Neutrophil (primary cell): Measurements from ENCODE around the gene EVI5L.

Experiments used
- H3K27ac ChIP-seq: fragments of 200-600 bp; sonication (generic); 2 replicates; pipeline ENCODE4 v1.5.1; 2016; ENCODE audit warnings: mild to moderate bottlenecking, moderate library complexity
- H3K27me3 ChIP-seq: fragments of 200-600 bp; sonication (generic); 2 replicates; pipeline ENCODE4 v1.6.0; 2016; ENCODE audit warnings: mild to moderate bottlenecking
- H3K36me3 ChIP-seq: fragments of 200-600 bp; sonication (generic); 2 replicates; pipeline ENCODE4 v1.5.1; 2017
- H3K4me1 ChIP-seq, 2 experiments: fragments of 200-600 bp in 1 of 2; sonication (generic) in 1 of 2; 1 replicate in 1 of 2; 2 replicates in 1 of 2; pipeline versions ENCODE4 v1.5.1 to v1.6.1; 2013 to 2016; ENCODE audit warnings: low read depth in 1 of 2, low read length in 1 of 2, mild to moderate bottlenecking in 1 of 2, moderate library complexity in 1 of 2; ENCODE audit not compliant: control insufficient read depth in 1 of 2, insufficient read depth in 1 of 2
- H3K4me3 ChIP-seq, 2 experiments: fragments of 200-600 bp in 1 of 2; sonication (generic) in 1 of 2; 1 replicate in 1 of 2; 2 replicates in 1 of 2; pipeline ENCODE4 v1.5.1; 2013 to 2016; ENCODE audit warnings: low read depth in 1 of 2, low read length in 1 of 2, mild to moderate bottlenecking in 1 of 2, moderate library complexity in 1 of 2
- H3K9me3 ChIP-seq: fragments of 200-600 bp; sonication (generic); 2 replicates; pipeline ENCODE4 v1.5.1; 2016
- TF ChIP-seq, protein P1 (sequence below): fragments of 200-600 bp; sonication (generic); IDR thresholded peaks from 2 replicates; pipeline ENCODE4 v1.5.1; 2016; ENCODE audit warnings: antibody characterized with exemption

Gene EVI5L

DNA sequence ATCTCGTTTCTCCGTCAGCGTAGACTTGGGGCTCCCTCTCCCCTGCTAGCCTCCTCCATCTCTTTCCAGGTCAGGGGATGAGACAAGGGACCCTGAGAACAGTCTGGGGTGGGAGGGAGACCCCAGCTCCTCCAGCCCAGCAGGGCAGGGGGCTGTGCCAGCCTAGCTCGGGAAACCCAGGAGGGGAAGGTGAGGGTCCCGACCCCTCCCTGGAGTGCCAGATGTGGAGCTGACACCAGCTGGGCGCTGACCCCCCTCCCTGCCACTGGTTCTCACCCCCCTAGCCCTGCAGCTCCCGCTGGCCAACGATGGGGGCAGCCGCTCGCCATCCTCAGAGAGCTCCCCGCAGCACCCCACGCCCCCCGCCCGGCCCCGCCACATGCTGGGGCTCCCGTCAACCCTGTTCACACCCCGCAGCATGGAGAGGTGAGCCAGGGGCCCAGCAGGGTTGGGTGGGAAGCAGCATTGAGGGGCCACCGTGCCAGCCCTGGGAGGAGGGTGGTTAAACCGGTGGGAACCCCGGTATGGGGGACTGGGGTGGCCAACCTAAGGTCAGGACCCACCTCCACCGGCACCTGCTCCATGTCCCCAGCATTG lies 79.6 kb downstream of the EVI5L start:
- H3K27me3 ChIP-seq, result peaks cover 10% of the 10 kb centered on the region
- H3K9me3 ChIP-seq, result no peaks in the 10 kb centered on the region
- TF ChIP-seq, protein P1, sequence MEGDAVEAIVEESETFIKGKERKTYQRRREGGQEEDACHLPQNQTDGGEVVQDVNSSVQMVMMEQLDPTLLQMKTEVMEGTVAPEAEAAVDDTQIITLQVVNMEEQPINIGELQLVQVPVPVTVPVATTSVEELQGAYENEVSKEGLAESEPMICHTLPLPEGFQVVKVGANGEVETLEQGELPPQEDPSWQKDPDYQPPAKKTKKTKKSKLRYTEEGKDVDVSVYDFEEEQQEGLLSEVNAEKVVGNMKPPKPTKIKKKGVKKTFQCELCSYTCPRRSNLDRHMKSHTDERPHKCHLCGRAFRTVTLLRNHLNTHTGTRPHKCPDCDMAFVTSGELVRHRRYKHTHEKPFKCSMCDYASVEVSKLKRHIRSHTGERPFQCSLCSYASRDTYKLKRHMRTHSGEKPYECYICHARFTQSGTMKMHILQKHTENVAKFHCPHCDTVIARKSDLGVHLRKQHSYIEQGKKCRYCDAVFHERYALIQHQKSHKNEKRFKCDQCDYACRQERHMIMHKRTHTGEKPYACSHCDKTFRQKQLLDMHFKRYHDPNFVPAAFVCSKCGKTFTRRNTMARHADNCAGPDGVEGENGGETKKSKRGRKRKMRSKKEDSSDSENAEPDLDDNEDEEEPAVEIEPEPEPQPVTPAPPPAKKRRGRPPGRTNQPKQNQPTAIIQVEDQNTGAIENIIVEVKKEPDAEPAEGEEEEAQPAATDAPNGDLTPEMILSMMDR, result no peak
- peaks cover 8 to 9% of the 10 kb centered on the region in 2 experiments for H3K4me1 ChIP-seq
- H3K4me3 ChIP-seq, result no peak overlapping the region
- peaks cover 60% of the 10 kb centered on the region for H3K36me3 ChIP-seq
- no peak overlapping the region for H3K27ac ChIP-seq

- H3K9me3 ChIP-seq, result no peaks in the 10 kb centered on the region
- H3K4me1 ChIP-seq, result peaks cover 0 to under 1% of the 10 kb centered on the region in 2 experiments
- peaks cover 60% of the 10 kb centered on the region for H3K36me3 ChIP-seq
- no peak overlapping the region for H3K4me3 ChIP-seq
- TF ChIP-seq, protein P1, result no peak
- no peak overlapping the region for H3K27ac ChIP-seq
- H3K27me3 ChIP-seq, result peaks cover 19% of the 10 kb centered on the region
Measured at GRCh38 chr19:7910321-7911161, 80.5 kb downstream of the EVI5L start.

- no peaks in the 10 kb centered on the region for H3K9me3 ChIP-seq
- peaks cover 30% of the 10 kb centered on the region for H3K27me3 ChIP-seq
- H3K4me1 ChIP-seq, result peaks cover 5 to 12% of the 10 kb centered on the region in 2 experiments
- peaks cover 50% of the 10 kb centered on the region for H3K36me3 ChIP-seq
- TF ChIP-seq, protein P1, result no peak
- H3K4me3 ChIP-seq, result no peak overlapping the region
- no peak overlapping the region for H3K27ac ChIP-seq
Measured at GRCh38 chr19:7911508-7912143, 81.6 kb downstream of the EVI5L start.

DNA sequence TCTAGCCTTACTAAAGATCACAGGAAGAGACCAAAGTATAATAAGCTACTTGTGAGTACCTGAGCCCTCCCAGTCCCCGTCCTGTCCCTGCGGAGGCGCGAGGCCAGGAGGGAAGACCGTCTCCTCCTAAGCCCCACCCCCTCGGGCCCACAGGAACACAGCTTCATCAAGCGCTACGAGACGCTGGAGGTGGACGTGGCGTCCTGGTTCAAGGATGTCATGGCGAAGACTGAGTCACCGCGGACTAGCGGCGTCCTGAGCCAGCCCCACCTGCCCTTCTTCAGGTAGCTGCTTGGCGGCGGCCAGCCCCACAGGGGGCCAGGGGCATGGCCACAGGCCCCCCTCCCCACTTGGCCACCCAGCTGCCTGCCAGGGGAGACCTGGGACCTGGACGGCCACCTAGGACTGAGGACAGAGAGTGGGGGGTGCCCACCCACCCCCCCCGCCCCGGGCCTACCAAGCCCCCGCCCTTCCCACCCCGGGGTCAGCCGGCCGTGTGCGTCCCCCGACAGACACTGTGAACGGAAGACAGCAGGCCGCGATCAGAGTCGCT lies 82.2 kb downstream of the EVI5L start:
- Histone ChIP-seq H3K4me3 (no peak overlapping the region), H3K27ac (no peak overlapping the region), H3K9me3 (no peaks in the 10 kb centered on the region), H3K4me1 (peaks cover 10 to 18% of the 10 kb centered on the region in 2 experiments), H3K27me3 (peaks cover 36% of the 10 kb centered on the region), H3K36me3 (peaks cover 50% of the 10 kb centered on the region)
- TF ChIP-seq, protein P1, result no peak

DNA sequence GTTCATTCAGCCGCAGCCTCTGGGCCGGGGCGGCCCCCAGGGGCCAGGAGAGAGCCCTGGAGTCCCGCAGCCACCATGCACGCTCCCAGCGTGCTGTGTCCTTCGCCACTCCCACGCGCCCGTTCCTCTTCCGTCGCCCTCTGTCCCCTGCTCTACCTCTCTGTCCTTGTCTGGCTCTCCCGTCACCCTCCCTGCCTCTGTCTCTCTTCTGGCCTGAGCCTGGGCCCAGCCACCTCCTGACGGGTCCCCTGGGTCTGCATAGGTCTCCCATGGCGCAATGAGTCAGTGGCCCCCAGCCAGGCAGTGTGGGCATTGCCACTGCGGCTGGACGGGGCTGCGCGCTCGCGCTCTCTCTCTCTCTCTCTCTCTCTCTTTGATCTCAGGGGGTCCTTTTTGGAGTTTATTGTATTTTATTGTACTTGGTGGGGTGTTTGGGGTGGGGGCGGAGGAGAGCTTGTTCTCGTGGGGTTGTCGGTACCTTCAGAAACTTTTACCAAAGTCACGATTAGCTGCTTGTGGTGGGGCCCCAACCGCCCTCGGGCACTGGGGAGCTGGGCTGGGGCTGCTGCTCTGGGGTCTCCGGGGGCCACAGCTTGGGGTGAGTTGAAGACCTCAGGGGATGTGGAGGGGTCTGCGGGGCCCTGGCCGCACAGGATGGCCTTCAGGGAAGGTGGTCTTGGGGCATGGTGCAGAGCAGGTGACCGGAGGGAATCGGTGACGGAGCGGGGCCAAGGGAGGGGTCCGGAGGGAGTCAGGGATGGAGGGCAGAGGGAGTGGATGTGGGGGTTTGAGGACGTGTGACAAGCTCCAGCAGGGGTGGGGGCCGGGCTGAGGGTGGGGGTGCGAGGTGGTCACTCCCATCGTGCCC lies 82.9 kb downstream of the EVI5L start:
- H3K4me1 ChIP-seq, result peaks cover 17 to 25% of the 10 kb centered on the region in 2 experiments

More for the DNA sequence above, 82.9 kb downstream of the EVI5L start:
- no peak overlapping the region for H3K27ac ChIP-seq
- H3K9me3 ChIP-seq, result no peaks in the 10 kb centered on the region
- peaks cover 50% of the 10 kb centered on the region for H3K36me3 ChIP-seq
- TF ChIP-seq, protein P1, result no peak
- H3K27me3 ChIP-seq, result peaks cover 43% of the 10 kb centered on the region
- no peak overlapping the region for H3K4me3 ChIP-seq
